Measurements from ENCODE around the gene SOWAHA. TPM values are rescaled to one million over a fixed set of nuclear protein-coding genes. Genes with fewer than 3 reads are reported as not detected.

SOWAHA gene
- total RNA-seq (not detected in 2 replicates), polyA plus RNA-seq (not detected in 2 replicates), polyA minus RNA-seq (0.09 TPM in 1 of 2 replicates, not detected in the other)
- total RNA-seq (2013), result not detected

DNA sequence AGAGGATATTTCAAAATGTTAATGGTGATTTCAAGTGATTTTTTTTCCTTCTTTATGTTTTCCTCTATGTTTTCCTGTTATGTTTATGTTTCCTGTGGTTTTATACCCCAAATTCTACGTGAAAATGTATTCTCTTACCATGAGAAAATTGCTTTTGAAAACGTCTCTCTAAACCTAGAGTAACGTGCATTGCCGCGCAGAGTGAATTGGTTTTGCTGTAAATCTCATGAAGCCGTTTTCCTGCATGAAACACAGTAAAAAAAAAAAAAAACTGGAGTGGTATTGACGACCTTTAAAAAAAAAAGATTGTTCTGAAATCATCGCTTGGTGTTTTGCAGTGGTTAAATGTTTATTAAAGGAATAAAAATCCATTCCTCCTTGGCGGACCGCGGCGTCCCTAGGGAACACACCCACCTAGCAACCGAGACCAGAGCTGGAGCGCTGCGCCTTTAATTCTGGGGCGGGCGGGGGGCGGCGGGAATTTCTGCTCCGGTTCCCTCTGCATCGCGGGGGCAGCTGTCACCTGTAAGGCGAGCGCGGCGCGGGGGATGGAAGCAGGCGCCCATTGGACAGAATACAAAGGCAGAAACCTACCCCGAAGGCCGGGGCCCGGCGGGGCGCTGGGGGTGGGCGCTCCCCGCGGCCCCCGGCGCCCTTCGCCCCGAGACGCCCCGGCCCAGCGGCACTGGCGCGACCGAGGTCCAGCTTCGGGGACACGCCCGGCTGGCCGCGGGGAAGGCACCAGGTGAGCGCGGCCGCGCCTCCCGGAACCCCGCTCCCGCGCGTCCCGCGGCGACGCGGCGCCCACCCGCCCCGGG, at the start of gene SOWAHA:
SOWAHA (plus strand) TSS at position 522 of the 818 bp plus-strand sequence. CDS start 320 bp downstream, outside the sequence.
- Histone ChIP-seq H3K4me3 (ENCODE audit: control extremely low read depth in 1 of 5, extremely low read depth in 1 of 5, insufficient read depth in 1 of 5, low read depth in 2 of 5, low read length in 4 of 5) (peak within 1 kb of the TSS in 3 of 5 experiments; percentile 30 to 50 (median 38)), H3K27ac (ENCODE audit: low read length in 2 of 2) (no peak within 1 kb of the TSS), H3K36me3 (replicated peaks in 1 of 2; ENCODE audit: control extremely low read depth in 1 of 2, control insufficient read depth in 1 of 2, extremely low read depth in 1 of 2, insufficient read depth in 2 of 2, low read length in 1 of 2) (no peaks in the 10 kb centered on the region), H3K79me2 (ENCODE audit: control insufficient read depth, insufficient read depth, low read length) (no peaks in the 10 kb centered on the region), H3K9ac (ENCODE audit: low read length) (peak within 1 kb of the TSS; percentile 56), H4K20me1 (ENCODE audit: control insufficient read depth, insufficient read depth, low read length, poor library complexity, severe bottlenecking) (no peaks in the 10 kb centered on the region), H3K4me1 (ENCODE audit: control insufficient read depth in 2 of 2, insufficient read depth in 2 of 2, low read length in 2 of 2) (peaks cover 10 to 16% of the 10 kb centered on the region in 2 donors), H3K27me3 (replicated peaks in 1 of 4; ENCODE audit: control extremely low read depth in 1 of 4, control insufficient read depth in 3 of 4, insufficient read depth in 4 of 4, low read length in 3 of 4) (peaks cover 0 to 47% (median 26%) of the 10 kb centered on the region in 4 experiments), H2AFZ (ENCODE audit: insufficient read depth, low read depth, low read length, poor library complexity, severe bottlenecking) (peak within 1 kb of the TSS; percentile 75), H3K4me2 (replicated peaks; ENCODE audit: low read depth, low read length, poor library complexity, severe bottlenecking) (peak within 1 kb of the TSS; percentile 91), H3K9me3 (ENCODE audit: control extremely low read depth in 1 of 3, control insufficient read depth in 2 of 3, insufficient read depth in 1 of 3, low read length in 2 of 3) (peaks cover 0 to 5% (median 1%) of the 10 kb centered on the region in 3 donors)
- H3K4me3 Mint-ChIP-seq, result peak within 1 kb of the TSS; percentile 53
- TF ChIP-seq, protein P1, sequence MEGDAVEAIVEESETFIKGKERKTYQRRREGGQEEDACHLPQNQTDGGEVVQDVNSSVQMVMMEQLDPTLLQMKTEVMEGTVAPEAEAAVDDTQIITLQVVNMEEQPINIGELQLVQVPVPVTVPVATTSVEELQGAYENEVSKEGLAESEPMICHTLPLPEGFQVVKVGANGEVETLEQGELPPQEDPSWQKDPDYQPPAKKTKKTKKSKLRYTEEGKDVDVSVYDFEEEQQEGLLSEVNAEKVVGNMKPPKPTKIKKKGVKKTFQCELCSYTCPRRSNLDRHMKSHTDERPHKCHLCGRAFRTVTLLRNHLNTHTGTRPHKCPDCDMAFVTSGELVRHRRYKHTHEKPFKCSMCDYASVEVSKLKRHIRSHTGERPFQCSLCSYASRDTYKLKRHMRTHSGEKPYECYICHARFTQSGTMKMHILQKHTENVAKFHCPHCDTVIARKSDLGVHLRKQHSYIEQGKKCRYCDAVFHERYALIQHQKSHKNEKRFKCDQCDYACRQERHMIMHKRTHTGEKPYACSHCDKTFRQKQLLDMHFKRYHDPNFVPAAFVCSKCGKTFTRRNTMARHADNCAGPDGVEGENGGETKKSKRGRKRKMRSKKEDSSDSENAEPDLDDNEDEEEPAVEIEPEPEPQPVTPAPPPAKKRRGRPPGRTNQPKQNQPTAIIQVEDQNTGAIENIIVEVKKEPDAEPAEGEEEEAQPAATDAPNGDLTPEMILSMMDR (IDR thresholded peaks at IDR 0.05), result no peak
- peak; percentile 75 for TF ChIP-seq EZH2 (IDR thresholded peaks at IDR 0.05; ENCODE audit: borderline replicate concordance, insufficient read depth, low read depth, low read length, poor library complexity, severe bottlenecking)
- DNase-seq, result no peak
- CTCF ChIA-PET, result interaction anchor here (0.6 to 3.3 kb wide), 3 partner anchors 16 to 575 kb away, joined by 3 to 18 read pairs (median 3); partner anchors contain the start of gene SHROOM1
- intact Hi-C loops (cut with micrococcal nuclease), result no loop called here
- peaks cover 36% of the 10 kb centered on the region for H3K27me3 Mint-ChIP-seq
- H3K27ac Mint-ChIP-seq, result peak within 1 kb of the TSS; percentile 11
- H3K9me3 Mint-ChIP-seq (ENCODE audit: insufficient read depth), result no peaks in the 10 kb centered on the region
- peak; percentile 26 for ATAC-seq (ENCODE audit: low read depth)
- H3K4me1 Mint-ChIP-seq, result peaks cover 11% of the 10 kb centered on the region
- WGBS (ENCODE audit: insufficient coverage), result 2% methylated on average over 64 of the region's 68 CpGs
- POLR2A ChIA-PET, result no interaction called here

DNA sequence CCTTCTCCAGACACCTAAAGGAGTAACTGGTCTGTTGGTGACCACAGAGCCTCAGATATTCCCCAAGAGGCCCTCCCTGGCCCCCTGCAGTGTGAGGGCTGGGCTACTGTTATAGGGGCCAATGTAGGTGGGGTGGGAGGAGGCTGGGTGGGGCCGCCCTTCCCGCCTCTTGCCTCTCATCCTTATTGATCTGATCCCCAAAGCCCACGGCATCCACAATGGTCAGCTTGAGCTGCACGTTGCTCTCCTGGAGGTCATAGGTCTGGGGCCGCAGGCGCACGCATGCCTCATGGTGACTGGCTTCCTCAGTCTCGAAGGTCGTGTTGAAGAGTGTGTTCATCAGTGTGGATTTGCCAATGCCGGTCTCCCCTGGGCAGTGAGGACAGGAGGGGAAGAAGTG, 49.1 kb upstream of the SOWAHA start:
- Histone ChIP-seq H3K36me3 (replicated peaks in 1 of 2; ENCODE audit: control extremely low read depth in 1 of 2, control insufficient read depth in 1 of 2, extremely low read depth in 1 of 2, insufficient read depth in 2 of 2, low read length in 1 of 2) (no peaks in the 10 kb centered on the region), H3K4me2 (replicated peaks; ENCODE audit: low read depth, low read length, poor library complexity, severe bottlenecking) (no peak overlapping the region), H3K4me3 (ENCODE audit: control extremely low read depth in 1 of 5, extremely low read depth in 1 of 5, insufficient read depth in 1 of 5, low read depth in 2 of 5, low read length in 4 of 5) (no peak overlapping the region), H3K79me2 (ENCODE audit: control insufficient read depth, insufficient read depth, low read length) (no peaks in the 10 kb centered on the region), H3K9ac (ENCODE audit: low read length) (no peak overlapping the region), H3K9me3 (ENCODE audit: control extremely low read depth in 1 of 3, control insufficient read depth in 2 of 3, insufficient read depth in 1 of 3, low read length in 2 of 3) (no peaks in the 10 kb centered on the region), H4K20me1 (ENCODE audit: control insufficient read depth, insufficient read depth, low read length, poor library complexity, severe bottlenecking) (no peaks in the 10 kb centered on the region), H2AFZ (ENCODE audit: insufficient read depth, low read depth, low read length, poor library complexity, severe bottlenecking) (no peak overlapping the region), H3K27me3 (replicated peaks in 1 of 4; ENCODE audit: control extremely low read depth in 1 of 4, control insufficient read depth in 3 of 4, insufficient read depth in 4 of 4, low read length in 3 of 4) (no peaks in the 10 kb centered on the region), H3K27ac (ENCODE audit: low read length in 2 of 2) (no peak overlapping the region), H3K4me1 (ENCODE audit: control insufficient read depth in 2 of 2, insufficient read depth in 2 of 2, low read length in 2 of 2) (no peaks in the 10 kb centered on the region)
- ChIA-PET CTCF (no interaction called here), POLR2A (no interaction called here)
- H3K4me1 Mint-ChIP-seq, result no peaks in the 10 kb centered on the region
- TF ChIP-seq, protein P1 (IDR thresholded peaks at IDR 0.05), result no peak
- no peak for TF ChIP-seq EZH2 (IDR thresholded peaks at IDR 0.05; ENCODE audit: borderline replicate concordance, insufficient read depth, low read depth, low read length, poor library complexity, severe bottlenecking)
- H3K9me3 Mint-ChIP-seq (ENCODE audit: insufficient read depth), result no peaks in the 10 kb centered on the region
- 96% methylated on average over 10 of the region's 10 CpGs for WGBS (ENCODE audit: insufficient coverage)
- intact Hi-C loops (cut with micrococcal nuclease), result no loop called here
- no peak for DNase-seq
- H3K27me3 Mint-ChIP-seq, result no peaks in the 10 kb centered on the region
- ATAC-seq (ENCODE audit: low read depth), result no peak
- no peak overlapping the region for H3K27ac Mint-ChIP-seq
- H3K4me3 Mint-ChIP-seq, result no peak overlapping the region
